HG02870 (cell line): ENCODE data around the gene SLC17A7.

ENCODE experiments used
- ATAC-seq: cut with Tn5 transposase; IDR thresholded peaks from one replicate; pipeline ENCODE4 v1.9.1; 2021; ENCODE audit warnings: mild to moderate bottlenecking, moderate library complexity; ENCODE audit not compliant: unreplicated experiment

The SLC17A7 gene

DNA sequence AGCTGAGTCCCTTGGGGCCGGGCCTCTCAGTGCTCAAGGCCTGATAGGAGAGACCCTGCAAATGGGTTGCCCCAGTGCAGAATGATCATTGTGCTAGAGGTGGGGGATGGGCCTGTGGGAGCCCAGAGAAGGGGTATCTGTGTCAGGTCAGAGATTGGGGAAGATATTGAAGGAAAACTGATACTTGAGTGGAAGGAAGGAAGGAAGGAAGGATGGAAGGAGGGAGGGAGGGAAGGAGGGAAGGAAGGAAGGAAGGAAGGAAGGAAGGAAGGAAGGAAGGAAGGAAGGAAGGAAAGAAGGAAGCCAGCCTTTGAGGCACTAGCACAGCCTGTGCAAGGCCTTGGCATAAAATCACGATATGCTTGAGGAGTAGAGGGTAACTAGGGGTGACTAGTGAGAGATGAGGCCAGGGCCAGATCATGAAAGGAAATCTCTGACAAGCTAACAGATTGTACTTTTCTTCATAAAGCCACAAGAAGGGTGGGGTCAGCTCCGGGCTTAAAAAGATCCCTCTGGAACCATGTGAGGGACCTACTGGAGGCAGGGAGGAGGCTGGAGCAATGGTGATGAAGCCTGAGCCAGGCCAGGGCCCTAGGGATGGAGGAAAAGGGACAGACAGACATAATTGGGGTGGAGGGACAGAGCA, 29.5 kb downstream of the SLC17A7 start:
- no peak for ATAC-seq

DNA sequence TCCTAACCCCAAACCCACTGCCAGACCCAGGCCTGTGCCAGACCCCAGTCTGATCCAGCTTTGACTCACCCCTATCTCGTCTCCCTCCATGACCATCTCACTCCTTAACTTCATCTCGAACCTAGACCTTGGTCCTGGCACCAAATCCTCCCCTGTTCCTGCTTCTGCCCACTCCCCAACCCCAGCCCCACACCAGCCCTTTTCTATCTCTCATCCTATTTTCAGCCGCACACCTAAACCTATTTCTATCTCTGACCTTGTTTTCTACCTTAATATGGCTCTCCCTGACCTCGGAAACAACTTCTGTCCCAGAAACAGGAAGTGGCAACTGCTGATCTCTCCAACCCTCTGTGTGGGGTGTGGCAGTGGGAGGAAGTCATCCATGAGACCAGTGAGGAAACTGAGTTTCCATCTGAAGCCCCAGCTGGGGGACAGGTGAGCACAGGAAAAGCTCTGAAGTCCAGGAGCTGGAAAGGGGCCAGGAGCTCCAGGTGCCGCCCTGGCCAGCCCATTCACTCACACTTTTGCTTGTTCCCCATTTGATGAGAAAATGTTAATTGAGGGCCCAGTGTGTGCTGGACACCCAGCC, 31.8 kb downstream of the SLC17A7 start:
- ATAC-seq = no peak

DNA sequence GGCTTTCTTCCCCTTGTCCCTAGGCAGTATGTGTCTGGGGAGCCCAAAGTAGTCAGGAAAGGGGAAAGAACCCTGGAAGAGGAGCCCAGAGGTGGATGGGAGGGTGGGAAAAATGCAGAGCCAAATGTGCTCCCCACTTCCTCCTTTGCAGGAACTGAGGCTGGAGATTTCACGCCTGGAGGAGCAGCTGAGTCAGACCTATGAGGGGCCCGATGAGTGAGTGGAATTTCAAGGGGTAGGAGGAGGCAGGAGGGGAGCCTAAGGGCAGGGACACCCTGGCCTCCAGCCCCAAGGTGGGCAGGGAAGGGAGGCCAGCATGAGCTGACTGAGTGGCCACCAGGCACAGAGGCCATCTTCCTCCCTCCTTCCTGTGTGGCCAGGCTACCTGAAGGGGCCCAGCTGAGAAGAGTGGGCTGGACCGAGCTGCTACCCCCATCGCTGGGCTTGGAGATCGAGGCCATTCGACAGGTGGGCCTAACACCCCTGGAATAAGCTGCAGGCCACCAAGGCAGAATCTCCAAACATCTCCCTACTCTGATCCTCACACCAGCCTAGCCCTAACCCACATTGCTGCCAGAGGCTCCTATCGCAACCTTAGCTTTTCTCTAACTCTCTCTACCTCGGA, 32.4 kb downstream of the SLC17A7 start:
- no peak for ATAC-seq

DNA sequence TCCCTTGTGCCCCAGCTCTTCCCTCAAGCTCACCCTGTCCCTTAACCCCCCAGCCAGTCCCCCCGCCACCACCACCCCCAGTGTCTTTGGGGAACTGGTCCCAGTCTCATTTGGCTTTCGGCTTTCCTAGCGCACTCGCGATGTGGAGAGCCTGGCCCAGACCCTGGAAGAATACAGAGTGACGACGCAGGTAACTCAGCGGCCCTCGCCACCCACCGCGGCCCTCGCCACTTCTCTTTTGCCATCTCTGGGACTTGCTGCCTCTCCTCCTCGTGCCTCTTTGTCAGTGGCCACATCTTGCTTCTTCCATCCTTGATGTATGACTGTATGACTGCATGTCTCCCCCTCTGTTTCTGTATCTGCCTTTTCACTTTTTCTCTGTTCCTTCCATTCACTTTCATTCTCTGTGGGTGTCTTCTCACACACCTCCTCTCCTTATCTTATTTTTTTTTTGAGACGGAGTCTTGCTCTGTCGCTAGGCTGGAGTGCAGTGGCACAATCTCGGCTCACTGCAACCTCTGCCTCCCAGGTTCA, 33.8 kb downstream of the SLC17A7 start:
- ATAC-seq = no peak

DNA sequence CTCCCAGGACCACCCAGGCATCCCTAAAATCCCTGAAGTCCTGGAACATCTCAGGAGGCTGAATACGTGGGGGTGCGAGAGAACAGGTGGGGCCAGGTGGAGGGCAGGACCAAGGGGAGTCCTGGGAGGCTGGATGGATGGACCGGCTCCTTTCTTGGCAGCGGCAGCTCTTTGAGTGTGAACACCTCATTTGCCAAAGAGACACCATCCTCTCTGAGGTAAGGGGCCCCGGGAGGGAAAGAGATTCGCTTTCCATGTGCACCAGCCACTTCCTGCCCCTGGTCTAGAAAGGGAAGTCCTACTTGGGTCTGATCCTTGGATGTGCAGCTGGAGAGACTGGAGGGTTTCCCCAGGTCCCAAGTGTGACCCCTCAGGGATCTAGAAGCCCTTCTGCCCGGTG, 34.2 kb downstream of the SLC17A7 start:
- no peak for ATAC-seq

DNA sequence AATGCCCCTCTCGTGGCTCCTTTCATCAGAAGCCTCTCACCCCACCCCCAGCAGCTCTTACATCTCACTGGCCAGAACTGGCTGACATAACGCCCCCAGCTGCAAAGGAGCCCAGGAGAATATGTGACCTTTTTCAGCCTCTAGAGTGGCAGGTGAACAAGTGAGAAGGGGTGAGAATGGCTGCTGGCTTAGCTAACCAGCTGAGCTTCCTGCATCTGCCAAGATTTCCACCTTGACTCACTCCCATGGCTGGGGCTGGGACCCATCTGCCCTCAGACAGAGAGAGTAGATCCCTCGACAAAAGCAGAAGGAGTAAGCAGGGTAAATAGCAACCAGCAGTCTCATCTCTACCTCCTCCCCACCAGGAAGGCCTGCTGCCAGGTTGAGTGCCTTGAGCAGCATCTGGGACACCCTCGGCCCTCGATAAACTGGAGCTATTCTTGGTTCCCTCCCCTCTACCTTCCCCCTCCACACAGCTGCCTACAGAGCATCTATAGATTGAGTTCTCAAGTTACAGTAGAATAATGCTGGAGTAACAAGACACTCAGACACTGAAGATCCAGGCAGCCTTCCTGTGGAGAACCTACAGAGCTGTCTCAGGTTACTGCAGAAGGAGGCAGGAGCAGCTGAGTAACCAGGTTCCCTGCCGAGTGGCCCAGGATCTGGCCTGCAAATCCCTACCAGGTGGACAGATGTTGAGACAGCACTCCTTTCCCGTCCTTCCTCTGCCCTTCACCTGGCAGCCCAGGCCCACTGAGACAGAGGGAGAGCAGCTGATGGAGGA, 37.7 kb downstream of the SLC17A7 start:
- no peak for ATAC-seq

DNA sequence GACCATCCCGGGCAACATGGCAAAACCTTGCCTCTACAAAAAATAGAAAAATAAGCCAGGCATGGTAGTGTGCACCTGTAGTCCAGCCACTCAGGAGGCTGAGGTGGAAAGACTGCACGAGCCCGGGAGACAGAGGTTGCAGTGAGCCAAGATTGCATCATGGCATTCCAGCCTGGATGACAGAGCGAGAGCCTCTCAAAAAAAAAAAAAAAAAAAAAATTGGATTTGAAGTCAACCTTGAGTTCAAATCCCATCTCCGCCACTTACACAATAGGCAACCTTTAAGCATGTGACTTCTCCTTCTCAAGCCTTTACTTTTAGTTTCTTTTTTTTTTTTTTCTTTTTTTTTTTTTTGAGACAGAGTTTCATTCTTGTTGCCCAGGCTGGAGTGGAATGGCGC, 41.3 kb downstream of the SLC17A7 start:
- ATAC-seq = no peak

DNA sequence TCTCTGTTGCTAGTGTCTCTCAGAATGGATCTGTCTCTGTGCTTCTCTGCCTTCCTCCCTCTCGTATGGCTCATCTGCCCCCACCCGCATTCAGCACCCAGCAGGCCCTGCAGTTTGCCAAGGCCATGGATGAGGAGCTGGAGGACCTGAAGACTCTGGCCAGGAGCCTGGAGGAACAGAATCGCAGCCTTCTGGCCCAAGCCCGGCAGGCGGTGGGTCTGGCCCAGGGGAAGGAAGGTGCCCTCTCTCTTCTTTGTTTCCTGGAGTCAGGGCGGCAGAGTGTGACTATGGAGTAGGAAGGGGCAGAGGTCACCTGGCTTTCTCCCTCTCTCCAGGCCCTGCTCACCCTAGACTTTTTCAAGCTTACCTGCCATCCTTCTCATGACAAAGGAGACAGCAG, 42.4 kb downstream of the SLC17A7 start:
- no peak for ATAC-seq

DNA sequence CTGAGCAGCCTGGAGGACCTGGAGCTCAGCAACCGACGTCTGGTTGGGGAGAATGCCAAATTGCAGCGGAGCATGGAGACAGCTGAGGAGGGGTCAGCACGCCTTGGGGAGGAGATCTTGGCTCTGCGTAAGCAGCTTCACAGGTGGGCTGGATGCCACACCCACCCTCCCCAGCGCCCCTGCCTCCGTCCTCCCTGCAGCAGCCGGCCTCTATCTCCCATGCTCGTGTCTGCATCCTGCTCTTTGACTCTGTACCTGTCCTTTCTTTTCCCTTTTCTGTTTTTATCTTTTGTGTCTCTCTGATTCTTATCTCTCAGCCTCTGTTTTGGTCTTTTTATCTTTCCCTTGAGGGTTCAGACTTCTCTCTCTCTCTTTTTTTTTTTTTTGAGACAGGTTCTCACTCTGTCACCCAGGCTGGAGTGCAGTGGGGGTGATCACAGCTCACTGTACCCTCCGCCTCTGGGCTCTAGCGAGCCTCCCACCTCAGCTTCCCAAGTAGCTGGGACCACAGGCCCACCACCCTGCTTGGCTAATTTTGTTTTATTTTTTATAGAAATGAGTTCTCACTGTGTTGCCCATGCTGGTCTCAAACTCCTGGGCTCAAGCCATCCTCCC, 43.2 kb downstream of the SLC17A7 start:
- no peak for ATAC-seq

DNA sequence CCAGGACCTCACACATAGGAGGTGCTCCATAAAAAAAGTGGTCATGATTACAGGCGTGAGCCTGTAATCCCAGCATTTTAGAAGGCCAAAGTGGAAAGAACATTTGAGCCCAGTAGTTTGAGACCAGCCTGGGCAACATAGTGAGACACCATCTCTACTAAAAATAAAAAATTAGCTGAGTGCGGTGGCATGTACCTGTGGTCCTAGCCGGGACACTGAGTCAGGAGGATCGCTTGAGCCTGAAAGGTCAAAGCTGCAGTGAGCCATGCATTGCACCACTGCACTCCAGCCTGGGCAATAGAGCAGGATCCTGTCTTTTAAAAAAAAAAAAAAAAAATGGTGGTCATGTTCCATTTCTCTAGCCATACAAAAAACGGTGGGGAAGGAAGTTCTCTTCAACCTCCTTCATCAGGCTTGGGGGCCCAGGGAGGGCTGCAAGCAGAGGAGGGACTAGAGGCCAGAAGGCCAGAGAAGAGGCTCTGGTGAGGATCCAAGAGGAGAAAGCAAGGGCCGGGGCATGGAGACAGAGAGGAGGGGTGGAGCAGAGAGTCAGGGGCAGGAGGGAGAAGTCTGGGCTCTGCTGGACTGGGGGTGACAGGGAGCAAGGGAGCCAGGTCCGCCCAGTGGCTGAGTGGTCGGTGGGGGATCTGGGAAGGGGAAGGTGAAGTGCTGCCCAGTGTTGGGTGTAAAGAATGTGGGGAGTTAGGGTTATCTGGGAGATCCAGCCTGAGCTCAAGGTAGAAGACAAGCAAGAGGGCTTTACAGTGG, 44.4 kb downstream of the SLC17A7 start:
- ATAC-seq = no peak

DNA sequence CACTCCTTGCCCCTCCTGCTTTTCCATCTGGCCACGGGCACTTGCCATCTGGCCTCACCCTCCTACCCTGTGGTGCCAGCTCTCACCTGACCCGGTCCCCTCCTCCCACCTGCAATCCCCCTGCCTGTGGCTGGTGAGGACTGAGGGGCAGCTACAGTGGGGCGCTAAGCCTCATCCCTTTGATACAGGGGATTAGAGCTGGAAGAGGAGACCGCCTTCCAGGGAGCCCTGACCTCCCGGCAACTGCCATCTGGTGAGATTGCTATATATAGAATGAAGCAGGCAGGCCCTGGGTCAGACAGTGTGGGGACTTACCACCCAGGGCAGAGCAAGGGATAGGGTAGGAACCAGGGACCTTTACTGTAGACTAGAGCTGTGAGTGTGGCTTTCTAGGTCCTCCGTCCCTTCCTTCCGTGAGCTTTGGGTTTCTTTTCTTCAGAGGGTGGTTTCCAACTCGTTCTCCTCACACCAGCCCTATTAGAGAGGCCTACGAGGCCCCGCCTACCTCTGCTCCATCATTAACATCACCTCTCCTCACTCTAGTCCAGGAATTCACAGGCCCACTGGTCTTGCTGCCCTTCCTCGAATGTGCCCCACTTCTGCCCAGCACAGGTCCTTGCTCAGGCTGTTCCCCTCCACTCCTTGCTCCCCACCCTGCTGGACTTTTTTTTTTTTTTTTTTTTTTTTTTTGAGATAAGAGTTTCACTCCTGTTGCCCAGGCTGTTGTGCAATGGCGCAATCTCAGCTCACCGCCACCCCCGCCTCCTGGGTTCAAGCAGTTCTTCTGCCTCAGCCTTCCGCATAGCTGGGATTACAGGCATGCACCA, 45.5 kb downstream of the SLC17A7 start:
- ATAC-seq = no peak

DNA sequence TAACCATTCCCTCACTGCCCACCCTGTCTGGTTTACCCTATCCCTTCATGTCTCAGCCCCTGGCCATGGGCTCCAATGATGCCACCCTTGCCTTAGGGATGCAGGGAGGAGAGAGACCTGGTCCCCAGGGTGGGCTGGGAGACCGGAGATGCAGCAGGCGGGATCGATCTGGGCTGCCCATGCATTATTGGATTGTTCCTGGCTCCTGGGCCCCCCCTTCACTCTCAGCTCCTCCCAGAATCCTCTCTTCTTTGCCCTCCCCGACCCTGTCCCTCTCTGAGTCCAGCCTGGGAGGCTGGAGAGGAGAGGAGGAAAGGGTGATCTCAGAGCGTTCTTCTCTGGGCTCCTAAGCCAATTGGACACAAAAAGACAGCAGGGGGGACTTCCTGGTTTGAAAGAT, 47.4 kb downstream of the SLC17A7 start:
- no peak for ATAC-seq

DNA sequence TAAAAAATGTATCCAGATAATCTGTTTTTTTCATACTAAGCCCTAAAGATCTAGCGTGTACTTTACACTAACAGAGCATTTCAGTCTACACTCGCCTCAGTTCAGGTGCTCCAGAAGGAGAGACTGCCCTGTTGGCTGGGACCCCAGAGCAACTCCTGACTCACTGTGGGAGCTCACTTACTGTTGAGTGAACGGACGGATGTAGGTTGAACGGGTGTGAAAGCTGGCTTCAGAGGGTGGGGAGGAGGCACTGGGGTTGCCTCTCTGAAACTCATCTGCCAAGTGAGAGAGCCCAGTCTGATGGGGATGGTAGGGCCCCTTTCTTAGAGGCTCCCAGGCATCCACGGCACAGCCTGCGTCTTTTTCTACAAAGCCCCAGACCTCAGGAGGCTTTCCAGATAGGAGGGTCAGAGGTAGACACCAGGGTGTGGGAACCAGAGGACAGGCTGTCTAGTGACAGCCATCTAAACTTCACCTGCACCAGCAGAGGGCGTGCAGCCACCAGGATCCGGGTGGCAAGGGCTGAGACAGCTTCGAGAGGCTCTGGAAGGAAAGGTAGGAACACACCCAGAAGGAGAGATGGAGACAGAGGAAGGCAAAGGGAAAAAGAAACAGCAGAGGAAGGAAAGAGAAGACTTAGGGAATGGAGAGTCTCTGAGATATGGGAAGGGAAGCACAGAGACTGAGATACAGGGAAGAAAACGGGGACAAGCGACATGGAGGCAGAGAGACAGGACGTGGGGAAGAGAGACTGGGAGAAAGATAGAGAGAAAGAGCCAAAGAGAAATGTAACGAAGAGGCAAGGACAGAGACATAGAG, 49.5 kb downstream of the SLC17A7 start:
- ATAC-seq = no peak

DNA sequence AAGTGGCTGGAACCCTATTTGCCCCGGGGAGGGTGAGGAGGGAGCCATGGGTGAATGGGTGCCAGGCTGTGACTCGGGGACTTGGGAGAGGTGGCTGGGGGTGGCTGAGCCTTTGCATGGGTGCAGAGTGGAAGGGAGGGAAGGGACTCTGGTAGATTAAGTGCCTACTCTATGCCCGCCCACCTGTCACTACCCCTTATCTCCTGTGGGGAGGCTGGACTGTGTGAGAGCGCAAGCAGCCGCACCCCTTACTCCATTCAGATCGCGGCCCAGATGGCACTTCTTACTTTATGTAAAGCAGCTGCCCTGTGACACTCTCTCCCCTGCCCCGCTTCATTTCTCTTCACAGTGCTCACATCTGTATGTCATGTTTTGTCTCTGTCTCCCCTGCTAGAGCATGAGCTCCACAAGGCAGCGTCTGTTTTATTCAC, 50.4 kb downstream of the SLC17A7 start:
- no peak for ATAC-seq

DNA sequence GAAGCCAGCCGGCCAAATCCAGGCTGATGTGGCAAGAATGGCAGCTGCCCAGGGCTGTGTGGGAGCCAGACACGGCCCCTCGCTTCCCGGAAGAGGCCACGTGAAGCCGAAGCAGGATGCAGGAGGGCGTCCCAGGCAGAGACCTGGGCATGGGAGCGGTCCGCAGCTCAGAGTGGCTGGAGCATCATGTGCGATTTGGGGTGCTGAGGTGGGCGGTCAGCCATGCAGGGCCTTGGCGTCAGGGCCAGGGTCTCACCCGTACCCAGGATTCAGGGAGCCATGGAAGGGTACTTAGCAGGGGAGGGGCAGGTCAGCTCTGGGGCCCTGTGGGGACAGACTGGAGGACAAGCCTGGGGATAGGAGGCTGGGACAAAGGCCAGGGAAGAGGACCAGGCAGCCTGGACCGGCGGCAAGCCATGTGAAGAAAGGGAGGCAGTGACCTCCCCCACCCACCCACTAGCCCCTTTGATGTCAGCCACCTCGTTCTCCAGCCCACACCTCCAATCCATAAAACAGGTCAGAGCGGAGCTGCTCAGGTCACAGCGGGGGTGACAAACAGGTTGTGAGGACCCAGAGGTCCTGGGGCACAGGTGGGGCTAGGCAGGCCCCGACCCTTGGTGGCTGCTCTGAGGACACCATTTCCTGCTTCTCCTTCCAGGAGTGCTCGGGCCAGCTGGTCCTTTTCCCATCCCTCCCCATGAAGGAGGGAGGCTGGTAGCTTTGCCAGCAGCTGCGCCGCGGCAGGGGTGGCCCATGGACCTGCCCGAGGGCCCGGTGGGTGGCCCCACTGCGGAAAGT, 51.0 kb downstream of the SLC17A7 start:
- no peak for ATAC-seq

DNA sequence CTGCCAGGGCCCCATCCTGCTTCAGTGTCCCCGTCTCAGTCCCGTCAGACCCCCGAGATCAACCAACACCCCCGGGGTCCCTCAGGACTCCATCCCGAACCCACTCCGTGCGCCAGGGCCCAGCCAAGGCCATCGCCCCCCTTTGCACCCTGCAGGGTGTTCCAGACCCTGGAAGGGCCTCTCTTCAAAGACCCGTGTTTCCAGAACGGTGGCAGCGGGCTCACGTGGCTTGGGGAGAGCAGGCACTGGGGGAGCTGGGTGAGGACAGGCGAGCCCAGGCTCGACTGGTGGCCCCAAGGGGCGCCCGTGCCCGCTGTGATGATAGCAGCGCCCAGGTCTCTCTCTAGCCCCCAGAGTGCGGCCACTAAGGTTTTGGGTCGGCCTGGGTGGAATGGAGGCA, 51.9 kb downstream of the SLC17A7 start:
- ATAC-seq = no peak

DNA sequence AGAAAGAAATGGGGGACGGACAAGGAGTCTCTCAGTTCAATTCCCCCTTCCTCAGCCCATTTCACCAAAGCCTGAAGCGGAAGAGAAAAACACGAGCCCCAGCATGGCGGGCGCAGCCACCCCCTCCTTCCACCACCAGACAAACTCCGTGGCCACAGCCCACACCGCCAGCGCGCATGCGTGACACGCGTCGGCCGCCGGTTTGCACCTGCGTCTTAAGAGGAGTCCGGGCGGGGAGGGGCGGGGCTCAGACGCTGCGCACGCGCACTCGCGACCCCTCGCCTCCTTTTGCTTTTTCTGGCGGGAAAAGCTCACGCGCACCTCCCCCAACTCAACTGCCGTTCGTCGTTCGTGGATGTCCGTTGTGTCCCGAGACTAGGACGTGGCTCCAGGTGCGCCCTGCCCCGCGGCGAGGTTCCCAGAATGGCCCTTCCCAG, 53.4 kb downstream of the SLC17A7 start, which contains the start of gene KASH5:
TSS of gene KASH5 (plus strand) at position 314 of the 437 bp plus-strand sequence. CDS start 2,635 bp downstream, outside the sequence.
- peak; percentile 58 for ATAC-seq

DNA sequence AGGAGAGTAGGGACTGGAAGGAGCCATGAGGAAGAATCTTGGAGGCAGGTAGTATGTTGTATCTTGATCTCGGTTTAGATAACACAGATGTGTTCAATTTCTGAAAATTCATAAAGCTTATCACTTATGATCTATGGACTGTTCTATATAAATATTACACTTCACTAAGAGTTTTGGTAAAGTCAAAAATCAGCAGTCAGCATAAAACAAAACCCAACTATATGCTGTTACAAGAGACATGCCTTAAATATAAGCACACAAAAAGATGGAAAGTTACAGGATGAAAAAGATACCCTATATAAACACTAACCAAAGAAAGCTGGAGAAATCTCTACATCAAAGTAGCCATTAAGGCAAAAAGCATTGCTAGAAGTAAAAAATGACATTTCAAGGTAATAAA, 57.7 kb downstream of the SLC17A7 start:
- no peak for ATAC-seq
